Measurements from ENCODE around the gene VDAC1. TPM values are rescaled to one million over a fixed set of nuclear protein-coding genes. Genes with fewer than 3 reads are reported as not detected.

Gene VDAC1
- 143 and 157 TPM in 2 replicates for total RNA-seq (2014; rRNA removed; shearing (Covaris generic))
- total RNA-seq (2022) = 247 and 253 TPM in 2 replicates
- Bru-seq, nascent RNA = percentile 86 among the genes with signal in this experiment
- BruChase-seq, experiment 1, labeled RNA remaining after a 6-hour chase = percentile 97 among the genes with signal in this experiment
- BruChase-seq, experiment 2, labeled RNA remaining after a 2-hour chase = percentile 92 among the genes with signal in this experiment
- long read RNA-seq, transcript VDAC1-203 (9 exons, 1,873 nt) = major isoform, 320 of 466 reads
- long read RNA-seq, transcript VDAC1-202 (9 exons, 1,807 nt) = minor isoform, 77 of 466 reads
- long read RNA-seq, transcript VDAC1-201 (9 exons, 1,953 nt) = minor isoform, 6 of 466 reads
- long read RNA-seq, partial matches to known transcripts = 10 of 466 reads
- long read RNA-seq, other reads (novel, unspliced or antisense) = 48 of 466 reads

DNA sequence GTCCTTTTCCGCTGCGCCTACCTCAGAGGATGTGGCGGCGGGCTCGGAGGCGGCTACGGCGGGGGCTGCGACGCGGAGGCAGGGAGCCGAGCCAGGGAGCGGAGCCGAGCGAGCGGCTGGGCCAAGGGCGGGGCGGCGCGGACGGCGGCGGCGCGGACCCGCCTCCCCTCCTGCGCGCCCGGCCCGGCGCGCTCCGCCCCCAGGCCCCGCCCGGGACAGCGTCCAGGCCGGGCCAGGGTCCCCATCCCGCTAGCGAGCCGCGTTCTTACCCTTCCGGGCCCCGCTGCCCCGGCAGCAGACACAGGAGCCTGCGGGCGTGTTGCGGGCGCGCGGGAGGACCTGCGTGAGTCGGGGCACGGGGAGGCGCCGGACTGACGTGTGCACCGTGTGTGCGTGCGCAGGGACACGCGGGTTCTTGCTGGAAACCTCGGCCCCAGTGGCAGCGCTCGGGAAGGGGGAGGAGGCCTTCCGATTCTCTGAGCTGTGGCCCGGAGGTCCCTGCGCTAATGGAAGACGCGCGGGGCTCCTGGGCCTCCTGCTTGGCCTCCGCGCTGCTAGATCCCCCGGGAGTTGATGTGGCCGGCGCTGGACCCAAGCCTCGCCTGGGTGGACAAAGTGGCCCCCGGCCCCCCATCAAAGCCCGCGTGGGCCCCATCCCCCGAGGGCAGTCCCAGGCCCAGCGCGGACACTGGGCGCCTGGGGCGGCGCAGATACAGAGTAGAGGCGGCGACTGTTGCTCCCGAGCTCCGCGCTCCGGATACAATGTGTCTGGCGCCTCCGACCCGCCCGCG is at the start of gene VDAC1:
TSS of gene VDAC1 (minus strand) at position 350 of the 791 bp plus-strand sequence. CDS start 11,963 bp downstream, outside the sequence.
- Histone ChIP-seq H4K20me1 (ENCODE audit: insufficient read depth, low read length) (no peaks in the 10 kb centered on the region), H3K9me3 (ENCODE audit: low read length) (no peaks in the 10 kb centered on the region), H2AFZ (ENCODE audit: low read length) (peak within 1 kb of the TSS; percentile 90), H3K79me2 (ENCODE audit: insufficient read depth, low read depth, low read length) (peaks cover 41% of the 10 kb centered on the region), H3K4me1 (ENCODE audit: insufficient read depth, low read length, poor library complexity, severe bottlenecking) (peaks cover 27% of the 10 kb centered on the region), H3K4me3 (ENCODE audit: low read depth, low read length, poor library complexity, severe bottlenecking) (peak within 1 kb of the TSS; percentile 83), H3K9me2 (ENCODE audit: insufficient read depth, low read length) (no peaks in the 10 kb centered on the region), H3K27ac (ENCODE audit: low read depth, low read length, poor library complexity, severe bottlenecking) (peak within 1 kb of the TSS; percentile 66), H3K36me3 (ENCODE audit: insufficient read depth, low read length) (peaks cover 38% of the 10 kb centered on the region), H3K4me2 (ENCODE audit: low read length) (peak within 1 kb of the TSS; percentile 89)
- POLR2A ChIA-PET = interaction anchor here (0.6 to 3.1 kb wide), 4 partner anchors 12 to 687 kb away, joined by 3 to 24 read pairs (median 3); no protein-coding TSS in a partner anchor
- intact Hi-C loops (cut with micrococcal nuclease; ENCODE audit: unreplicated experiment) = no loop called here
- no TSS peak for BruUV-seq (replicated peaks)
- peak; percentile 82 for DNase-seq (ENCODE audit: low spot score)
- TF ChIP-seq, protein P1, sequence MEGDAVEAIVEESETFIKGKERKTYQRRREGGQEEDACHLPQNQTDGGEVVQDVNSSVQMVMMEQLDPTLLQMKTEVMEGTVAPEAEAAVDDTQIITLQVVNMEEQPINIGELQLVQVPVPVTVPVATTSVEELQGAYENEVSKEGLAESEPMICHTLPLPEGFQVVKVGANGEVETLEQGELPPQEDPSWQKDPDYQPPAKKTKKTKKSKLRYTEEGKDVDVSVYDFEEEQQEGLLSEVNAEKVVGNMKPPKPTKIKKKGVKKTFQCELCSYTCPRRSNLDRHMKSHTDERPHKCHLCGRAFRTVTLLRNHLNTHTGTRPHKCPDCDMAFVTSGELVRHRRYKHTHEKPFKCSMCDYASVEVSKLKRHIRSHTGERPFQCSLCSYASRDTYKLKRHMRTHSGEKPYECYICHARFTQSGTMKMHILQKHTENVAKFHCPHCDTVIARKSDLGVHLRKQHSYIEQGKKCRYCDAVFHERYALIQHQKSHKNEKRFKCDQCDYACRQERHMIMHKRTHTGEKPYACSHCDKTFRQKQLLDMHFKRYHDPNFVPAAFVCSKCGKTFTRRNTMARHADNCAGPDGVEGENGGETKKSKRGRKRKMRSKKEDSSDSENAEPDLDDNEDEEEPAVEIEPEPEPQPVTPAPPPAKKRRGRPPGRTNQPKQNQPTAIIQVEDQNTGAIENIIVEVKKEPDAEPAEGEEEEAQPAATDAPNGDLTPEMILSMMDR (conservative IDR thresholded peaks at IDR 0.05; ENCODE audit: low read length) = no peak
- TF ChIP-seq EZH2phosphoT487 (IDR thresholded peaks at IDR 0.05; ENCODE audit: borderline replicate concordance, low read depth, low read length) = no peak
- CTCF ChIA-PET (ENCODE audit: unreplicated experiment) = interaction anchor here (0.6 to 1.2 kb wide), 2 partner anchors 10 to 229 kb away, joined by 3 to 4 read pairs; no protein-coding TSS in a partner anchor

DNA sequence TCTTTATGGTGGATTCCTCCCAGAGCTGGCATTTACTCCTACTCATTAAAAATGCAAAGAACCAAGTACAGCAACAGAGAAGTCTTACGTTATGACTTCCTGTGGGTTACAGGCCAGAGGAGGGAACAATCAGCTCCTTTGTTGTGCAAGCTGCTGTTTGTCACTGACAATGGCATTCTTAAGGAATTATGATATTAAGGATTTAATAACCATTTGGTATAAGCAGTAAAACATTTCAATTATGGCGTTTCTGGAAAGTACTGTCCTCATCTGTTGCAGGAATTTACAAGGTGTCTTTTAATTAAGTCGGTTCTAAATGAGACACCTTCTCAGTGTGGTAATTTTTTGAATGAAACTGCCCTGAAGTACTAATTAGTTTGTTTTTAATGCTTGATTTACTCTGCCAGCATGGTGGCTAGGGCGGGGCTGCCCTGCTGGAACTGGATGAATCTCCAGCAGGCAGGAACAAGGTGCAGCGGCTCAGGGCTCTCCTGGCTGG is 49.1 kb upstream of the VDAC1 start:
- BruUV-seq (replicated peaks) = no TSS peak
- Histone ChIP-seq H3K27ac (ENCODE audit: low read depth, low read length, poor library complexity, severe bottlenecking) (no peak overlapping the region), H2AFZ (ENCODE audit: low read length) (no peak overlapping the region), H3K9me3 (ENCODE audit: low read length) (no peaks in the 10 kb centered on the region), H3K79me2 (ENCODE audit: insufficient read depth, low read depth, low read length) (no peaks in the 10 kb centered on the region), H3K4me3 (ENCODE audit: low read depth, low read length, poor library complexity, severe bottlenecking) (no peak overlapping the region), H3K4me2 (ENCODE audit: low read length) (no peak overlapping the region), H4K20me1 (ENCODE audit: insufficient read depth, low read length) (no peaks in the 10 kb centered on the region), H3K36me3 (ENCODE audit: insufficient read depth, low read length) (no peaks in the 10 kb centered on the region), H3K4me1 (ENCODE audit: insufficient read depth, low read length, poor library complexity, severe bottlenecking) (no peaks in the 10 kb centered on the region), H3K9me2 (ENCODE audit: insufficient read depth, low read length) (no peaks in the 10 kb centered on the region)
- TF ChIP-seq, protein P1 (conservative IDR thresholded peaks at IDR 0.05; ENCODE audit: low read length) = no peak
- no peak for TF ChIP-seq EZH2phosphoT487 (IDR thresholded peaks at IDR 0.05; ENCODE audit: borderline replicate concordance, low read depth, low read length)
- intact Hi-C loops (cut with micrococcal nuclease; ENCODE audit: unreplicated experiment) = no loop called here
- POLR2A ChIA-PET = interaction anchor here (0.7 kb wide), 1 partner anchor 95 kb away, joined by 3 read pairs; no protein-coding TSS in a partner anchor
- CTCF ChIA-PET (ENCODE audit: unreplicated experiment) = interaction anchor here (0.5 kb wide), 1 partner anchor 58 kb away, joined by 5 read pairs; no protein-coding TSS in a partner anchor
- no peak for DNase-seq (ENCODE audit: low spot score)

All from OCI-LY7 (cell line).